Loucy (cell line): ENCODE results near the gene ARHGAP15.

ENCODE experiments used
- CTCF ChIP-seq: fragments of 200-600 bp; sonication (generic); conservative IDR thresholded peaks from 2 replicates; pipeline ENCODE4 v1.5.1; 2014; ENCODE audit warnings: mild to moderate bottlenecking, antibody characterized with exemption, low read length
- EZH2phosphoT487 ChIP-seq: fragments of 200-600 bp; IDR thresholded peaks from 2 replicates; pipeline ENCODE4 v1.6.1; 2018; ENCODE audit warnings: antibody characterized with exemption, mild to moderate bottlenecking, moderate library complexity, borderline replicate concordance

- no peak for TF ChIP-seq CTCF
- no peak for TF ChIP-seq EZH2phosphoT487
Observed at GRCh38 chr2:143334837-143335236, 205.6 kb downstream of the ARHGAP15 start.
